Astrocyte (in vitro differentiated cells and primary cell): ENCODE measurements around the gene SNRPD2. TPM values are rescaled to one million over a fixed set of nuclear protein-coding genes. Genes with fewer than 3 reads are reported as not detected.

Experiments used
- DNase-seq: peaks from one replicate; pipeline ENCODE4 v3.0.0-alpha.2; 2010; ENCODE audit warnings: low read depth
- FAIRE-seq: peaks from 2 replicates; lab custom pipeline; 2011; peaks lifted over from hg19 to GRCh38; lab: Jason Lieb, UNC
- H2AFZ ChIP-seq: 2 replicates; pipeline ENCODE4 v1.6.0; 2012; ENCODE audit warnings: low read depth, low read length, inconsistent platforms
- H3K27ac ChIP-seq: 2 replicates; pipeline ENCODE4 v1.5.1; 2011; ENCODE audit warnings: low read depth, low read length, inconsistent platforms
- H3K27me3 ChIP-seq: 2 replicates; pipeline ENCODE4 v1.6.0; 2011; ENCODE audit warnings: low read length, inconsistent platforms; ENCODE audit not compliant: insufficient read depth
- H3K36me3 ChIP-seq: 2 replicates; pipeline ENCODE4 v1.5.1; 2011; ENCODE audit warnings: low read length, inconsistent platforms; ENCODE audit not compliant: insufficient read depth
- H3K4me1 ChIP-seq: 2 replicates; pipeline ENCODE4 v1.5.1; 2011; ENCODE audit warnings: low read length, inconsistent platforms; ENCODE audit not compliant: insufficient read depth
- H3K4me2 ChIP-seq: 2 replicates; pipeline ENCODE4 v1.6.0; 2012; ENCODE audit warnings: low read length, inconsistent platforms
- H3K4me3 ChIP-seq: 2 replicates; pipeline ENCODE4 v1.5.1; 2011; ENCODE audit warnings: low read depth, mild to moderate bottlenecking, low read length, inconsistent platforms; ENCODE audit not compliant: insufficient read depth
- H3K79me2 ChIP-seq: 2 replicates; pipeline ENCODE4 v1.6.0; 2012; ENCODE audit warnings: mild to moderate bottlenecking, low read length, inconsistent platforms; ENCODE audit not compliant: insufficient read depth
- H3K9ac ChIP-seq: 2 replicates; pipeline ENCODE4 v1.6.0; 2012; ENCODE audit warnings: mild to moderate bottlenecking, low read length, inconsistent platforms
- H3K9me3 ChIP-seq: 2 replicates; pipeline ENCODE4 v1.5.1; 2012; ENCODE audit warnings: low read depth, mild to moderate bottlenecking, low read length, inconsistent platforms; ENCODE audit not compliant: insufficient read depth
- H4K20me1 ChIP-seq: 2 replicates; pipeline ENCODE4 v1.6.0; 2012; ENCODE audit warnings: low read length, inconsistent platforms; ENCODE audit not compliant: insufficient read depth
- H3K27ac Mint-ChIP-seq: one replicate; pipeline ENCODE4 v1.8.0; 2021; ENCODE audit warnings: mild to moderate bottlenecking, mixed read lengths; ENCODE audit not compliant: unreplicated experiment
- H3K27me3 Mint-ChIP-seq: one replicate; pipeline ENCODE4 v1.8.0; 2021; ENCODE audit warnings: low read depth, mixed read lengths; ENCODE audit not compliant: unreplicated experiment
- H3K36me3 Mint-ChIP-seq: one replicate; pipeline ENCODE4 v1.8.0; 2021; ENCODE audit warnings: low read depth, mixed read lengths; ENCODE audit not compliant: unreplicated experiment
- H3K4me1 Mint-ChIP-seq: one replicate; pipeline ENCODE4 v1.8.0; 2021; ENCODE audit warnings: low read depth, mixed read lengths; ENCODE audit not compliant: unreplicated experiment
- H3K4me3 Mint-ChIP-seq: one replicate; pipeline ENCODE4 v1.8.0; 2021; ENCODE audit warnings: mild to moderate bottlenecking, moderate library complexity, mixed read lengths; ENCODE audit not compliant: unreplicated experiment
- H3K9me3 Mint-ChIP-seq: one replicate; pipeline ENCODE4 v1.8.0; 2021; ENCODE audit warnings: mild to moderate bottlenecking, mixed read lengths; ENCODE audit not compliant: unreplicated experiment
- EZH2 ChIP-seq: IDR thresholded peaks from 2 replicates; pipeline ENCODE4 v1.6.1; 2012; ENCODE audit warnings: mild to moderate bottlenecking, low read length, inconsistent platforms; ENCODE audit not compliant: insufficient read depth
- total RNA-seq: library from RNA; stranded (reverse); gene quantifications from 2 replicates; pipeline ENCODE4 v1.2.1, GENCODE V29; 2021
- TF ChIP-seq, protein P1 (sequence below): IDR thresholded peaks from 2 replicates; pipeline ENCODE4 v1.5.1; 2011; ENCODE audit warnings: low read depth, mild to moderate bottlenecking, inconsistent platforms, low read length, moderate library complexity; ENCODE audit not compliant: insufficient read depth

Gene SNRPD2
- total RNA-seq, 1 donor from 2014 or later, result 459 TPM

DNA sequence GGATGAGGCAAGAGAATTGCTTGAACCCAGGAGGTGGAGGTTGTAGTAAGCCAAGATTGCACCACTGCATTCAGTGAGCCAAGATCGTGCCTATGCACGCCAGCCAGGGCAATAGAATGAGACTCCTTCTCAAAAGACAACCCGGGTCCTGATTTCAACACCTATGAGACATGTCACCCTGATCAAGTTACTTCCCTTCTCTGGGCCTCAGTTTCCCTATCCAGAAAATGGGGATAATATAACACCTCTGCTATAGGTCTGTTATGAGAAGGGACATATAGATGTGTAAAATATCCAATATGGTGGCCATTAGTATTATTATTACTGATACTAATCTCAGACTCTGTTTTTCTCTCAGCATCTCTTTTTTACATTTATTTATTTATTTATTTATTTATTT is 36.7 kb downstream of the SNRPD2 start:
- no peak overlapping the region for H3K27ac Mint-ChIP-seq
- Histone ChIP-seq H2AFZ (no peak overlapping the region), H3K27me3 (peaks cover 9% of the 10 kb centered on the region), H3K79me2 (no peaks in the 10 kb centered on the region), H4K20me1 (no peaks in the 10 kb centered on the region), H3K9ac (no peak overlapping the region), H3K4me1 (no peaks in the 10 kb centered on the region), H3K9me3 (no peaks in the 10 kb centered on the region), H3K36me3 (no peaks in the 10 kb centered on the region), H3K27ac (no peak overlapping the region), H3K4me3 (no peak overlapping the region), H3K4me2 (no peak overlapping the region)
- DNase-seq, result no peak
- H3K9me3 Mint-ChIP-seq, result peaks cover 2% of the 10 kb centered on the region
- H3K27me3 Mint-ChIP-seq, result peaks cover 18% of the 10 kb centered on the region
- TF ChIP-seq, protein P1, sequence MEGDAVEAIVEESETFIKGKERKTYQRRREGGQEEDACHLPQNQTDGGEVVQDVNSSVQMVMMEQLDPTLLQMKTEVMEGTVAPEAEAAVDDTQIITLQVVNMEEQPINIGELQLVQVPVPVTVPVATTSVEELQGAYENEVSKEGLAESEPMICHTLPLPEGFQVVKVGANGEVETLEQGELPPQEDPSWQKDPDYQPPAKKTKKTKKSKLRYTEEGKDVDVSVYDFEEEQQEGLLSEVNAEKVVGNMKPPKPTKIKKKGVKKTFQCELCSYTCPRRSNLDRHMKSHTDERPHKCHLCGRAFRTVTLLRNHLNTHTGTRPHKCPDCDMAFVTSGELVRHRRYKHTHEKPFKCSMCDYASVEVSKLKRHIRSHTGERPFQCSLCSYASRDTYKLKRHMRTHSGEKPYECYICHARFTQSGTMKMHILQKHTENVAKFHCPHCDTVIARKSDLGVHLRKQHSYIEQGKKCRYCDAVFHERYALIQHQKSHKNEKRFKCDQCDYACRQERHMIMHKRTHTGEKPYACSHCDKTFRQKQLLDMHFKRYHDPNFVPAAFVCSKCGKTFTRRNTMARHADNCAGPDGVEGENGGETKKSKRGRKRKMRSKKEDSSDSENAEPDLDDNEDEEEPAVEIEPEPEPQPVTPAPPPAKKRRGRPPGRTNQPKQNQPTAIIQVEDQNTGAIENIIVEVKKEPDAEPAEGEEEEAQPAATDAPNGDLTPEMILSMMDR, result no peak
- TF ChIP-seq EZH2, result no peak
- H3K36me3 Mint-ChIP-seq, result no peaks in the 10 kb centered on the region
- no peak for FAIRE-seq
- H3K4me1 Mint-ChIP-seq, result no peaks in the 10 kb centered on the region
- H3K4me3 Mint-ChIP-seq, result no peak overlapping the region

DNA sequence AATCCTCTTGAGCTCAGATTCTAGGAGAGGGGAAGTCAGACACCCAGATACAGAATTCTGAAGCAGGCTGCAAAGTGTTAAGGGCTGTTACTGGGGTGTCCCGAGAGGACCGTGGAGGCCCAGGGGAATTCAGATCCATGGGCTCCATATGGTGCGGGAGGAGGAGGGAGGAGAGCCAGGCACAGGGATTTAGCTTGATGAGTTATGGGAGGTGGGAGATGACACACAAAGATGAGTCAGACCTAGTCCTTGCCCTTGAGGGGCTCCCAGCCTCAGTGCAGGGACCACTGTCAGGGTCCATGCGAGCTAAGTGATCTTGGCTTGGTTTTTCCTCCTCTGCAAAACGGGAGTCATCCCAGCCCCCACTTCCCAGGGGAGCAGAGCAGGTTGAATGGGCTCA is 38.1 kb downstream of the SNRPD2 start:
- Mint-ChIP-seq H3K27me3 (peaks cover 4% of the 10 kb centered on the region), H3K9me3 (peaks cover 2% of the 10 kb centered on the region), H3K36me3 (no peaks in the 10 kb centered on the region), H3K27ac (no peak overlapping the region), H3K4me1 (no peaks in the 10 kb centered on the region), H3K4me3 (no peak overlapping the region)
- Histone ChIP-seq H4K20me1 (no peaks in the 10 kb centered on the region), H2AFZ (no peak overlapping the region), H3K9me3 (no peaks in the 10 kb centered on the region), H3K27ac (no peak overlapping the region), H3K79me2 (no peaks in the 10 kb centered on the region), H3K4me2 (no peak overlapping the region), H3K4me1 (no peaks in the 10 kb centered on the region), H3K36me3 (no peaks in the 10 kb centered on the region), H3K27me3 (no peaks in the 10 kb centered on the region), H3K4me3 (no peak overlapping the region), H3K9ac (no peak overlapping the region)
- no peak for FAIRE-seq
- TF ChIP-seq, protein P1, result no peak
- no peak for TF ChIP-seq EZH2
- DNase-seq, result no peak

DNA sequence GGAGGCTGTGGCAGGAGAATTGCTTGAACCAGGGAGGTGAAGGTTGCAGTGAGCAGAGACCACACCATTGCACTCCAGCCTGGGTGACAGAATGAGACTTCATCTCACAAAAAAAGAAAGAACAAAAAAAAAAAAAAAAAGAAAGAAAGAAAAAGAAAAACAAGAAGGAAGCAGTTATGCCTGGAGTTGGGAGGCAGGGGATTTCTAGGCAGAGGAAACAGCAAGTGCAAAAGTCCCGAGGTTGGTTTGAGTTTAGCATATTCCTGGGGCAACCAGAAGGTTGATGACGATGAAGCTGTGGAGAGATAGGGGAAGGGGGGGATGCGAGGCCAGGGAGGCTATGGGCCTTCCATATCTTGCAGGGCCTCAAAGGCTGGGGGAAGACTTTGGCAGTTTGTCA is 41.0 kb downstream of the SNRPD2 start:
- H3K4me1 ChIP-seq, result peaks cover 6% of the 10 kb centered on the region
- H3K27me3 ChIP-seq, result no peaks in the 10 kb centered on the region
- H3K9ac ChIP-seq, result no peak overlapping the region
- H4K20me1 ChIP-seq, result no peaks in the 10 kb centered on the region
- no peak for FAIRE-seq
- H3K79me2 ChIP-seq, result no peaks in the 10 kb centered on the region
- Mint-ChIP-seq H3K27me3 (no peaks in the 10 kb centered on the region), H3K4me1 (no peaks in the 10 kb centered on the region), H3K36me3 (no peaks in the 10 kb centered on the region), H3K27ac (no peak overlapping the region), H3K4me3 (no peak overlapping the region), H3K9me3 (peaks cover 2% of the 10 kb centered on the region)
- H3K27ac ChIP-seq, result no peak overlapping the region
- DNase-seq, result no peak
- no peak overlapping the region for H3K4me3 ChIP-seq
- no peak overlapping the region for H2AFZ ChIP-seq
- no peaks in the 10 kb centered on the region for H3K36me3 ChIP-seq
- no peaks in the 10 kb centered on the region for H3K9me3 ChIP-seq
- TF ChIP-seq, protein P1, result no peak
- TF ChIP-seq EZH2, result no peak
- no peak overlapping the region for H3K4me2 ChIP-seq
